CD14-positive monocyte (primary cell): ENCODE results near the gene TBC1D19. TPM values are rescaled to one million over a fixed set of nuclear protein-coding genes. Genes with fewer than 3 reads are reported as not detected.

ENCODE experiments used
- DNase-seq, 3 donors: peaks; one replicate each; pipeline ENCODE4 v3.0.0-alpha.2; 2011 to 2022
- H2AFZ ChIP-seq: 2 replicates; pipeline ENCODE4 v1.6.0; 2012; ENCODE audit warnings: mild to moderate bottlenecking, low read depth, low read length, inconsistent platforms; ENCODE audit not compliant: insufficient read depth, poor library complexity, severe bottlenecking
- H3K27ac ChIP-seq, 2 donors: 1 replicate in 1 of 2; 2 replicates in 1 of 2; pipeline ENCODE4 v1.5.1; 2012 to 2013; ENCODE audit warnings: low read length in 2 of 2, control low read depth in 1 of 2, inconsistent platforms in 1 of 2, low read depth in 1 of 2, mild to moderate bottlenecking in 1 of 2
- H3K27me3 ChIP-seq, 2 donors: one replicate each; pipeline versions ENCODE4 v1.6.0 to v1.6.1; 2011 to 2013; ENCODE audit warnings: low read length in 2 of 2; ENCODE audit not compliant: control insufficient read depth in 2 of 2, insufficient read depth in 2 of 2
- H3K36me3 ChIP-seq, 2 donors: replicated peaks in 1 of 2; 1 replicate in 1 of 2; 2 replicates in 1 of 2; pipeline versions ENCODE4 v1.5.1 to v1.6.1; 2012 to 2013; ENCODE audit warnings: low read length in 2 of 2, control low read depth in 1 of 2, inconsistent platforms in 1 of 2, mild to moderate bottlenecking in 1 of 2; ENCODE audit not compliant: insufficient read depth in 2 of 2, control insufficient read depth in 1 of 2
- H3K4me1 ChIP-seq, 2 donors: 1 replicate in 1 of 2; 2 replicates in 1 of 2; pipeline versions ENCODE4 v1.5.1 to v1.6.1; 2012 to 2013; ENCODE audit warnings: low read length in 2 of 2, control low read depth in 1 of 2, inconsistent platforms in 1 of 2, mild to moderate bottlenecking in 1 of 2, moderate library complexity in 1 of 2; ENCODE audit not compliant: insufficient read depth in 2 of 2, control insufficient read depth in 1 of 2
- H3K4me2 ChIP-seq: replicated peaks from 2 replicates; pipeline ENCODE3; 2012; ENCODE audit warnings: low read length, moderate library complexity, mild to moderate bottlenecking; ENCODE audit not compliant: poor library complexity, severe bottlenecking; ENCODE audit errors: extremely low read depth
- H3K4me3 ChIP-seq, 3 experiments: fragments of 200-600 bp in 1 of 3; sonication (generic) in 1 of 3; replicated peaks in 1 of 3; 1 replicate in 2 of 3; 2 replicates in 1 of 3; pipeline ENCODE4 v1.5.1; 2011 to 2013; ENCODE audit warnings: low read length in 3 of 3, mild to moderate bottlenecking in 3 of 3, control low read depth in 2 of 3, low read depth in 2 of 3, inconsistent platforms in 1 of 3, moderate library complexity in 1 of 3
- H3K79me2 ChIP-seq: 2 replicates; pipeline ENCODE4 v1.6.0; 2012; ENCODE audit warnings: mild to moderate bottlenecking, control low read depth, inconsistent platforms, low read length, moderate library complexity; ENCODE audit not compliant: insufficient read depth
- H3K9ac ChIP-seq: 2 replicates; pipeline ENCODE4 v1.6.0; 2017; ENCODE audit warnings: low read length, mild to moderate bottlenecking; ENCODE audit not compliant: insufficient read depth, poor library complexity, severe bottlenecking
- H3K9me3 ChIP-seq, 2 donors: replicated peaks in 1 of 2; 1 replicate in 1 of 2; 2 replicates in 1 of 2; pipeline versions ENCODE4 v1.5.1 to v1.6.1; 2012 to 2013; ENCODE audit warnings: low read length in 2 of 2, control low read depth in 1 of 2; ENCODE audit not compliant: control insufficient read depth in 1 of 2, insufficient read depth in 1 of 2
- H4K20me1 ChIP-seq: 2 replicates; pipeline ENCODE4 v1.6.0; 2012; ENCODE audit warnings: mild to moderate bottlenecking, low read length, control low read depth, moderate library complexity; ENCODE audit not compliant: insufficient read depth
- H3K27ac Mint-ChIP-seq, 7 donors: one replicate each; pipeline ENCODE4 v1.8.0; 2020; ENCODE audit warnings: mild to moderate bottlenecking in 7 of 7, mixed read lengths in 7 of 7, moderate library complexity in 6 of 7, inconsistent platforms in 2 of 7
- H3K27me3 Mint-ChIP-seq, 3 donors: one replicate each; pipeline ENCODE4 v1.8.0; 2021 to 2022; ENCODE audit warnings: low read depth in 3 of 3, mild to moderate bottlenecking in 3 of 3, mixed read lengths in 3 of 3, moderate library complexity in 3 of 3, inconsistent platforms in 1 of 3
- H3K36me3 Mint-ChIP-seq, 2 donors: one replicate each; pipeline ENCODE4 v1.8.0; 2020; ENCODE audit warnings: mixed read lengths in 2 of 2, inconsistent platforms in 1 of 2, mild to moderate bottlenecking in 1 of 2
- H3K4me1 Mint-ChIP-seq: one replicate; pipeline ENCODE4 v1.8.0; 2020; ENCODE audit warnings: mild to moderate bottlenecking, mixed read lengths
- H3K4me3 Mint-ChIP-seq, 2 donors: one replicate each; pipeline ENCODE4 v1.8.0; 2020; ENCODE audit warnings: mild to moderate bottlenecking in 2 of 2, mixed read lengths in 2 of 2, moderate library complexity in 1 of 2
- H3K9me3 Mint-ChIP-seq, 7 donors: one replicate each; pipeline ENCODE4 v1.8.0; 2020 to 2022; ENCODE audit warnings: mixed read lengths in 7 of 7, mild to moderate bottlenecking in 6 of 7, moderate library complexity in 6 of 7, inconsistent platforms in 2 of 7
- WGBS: methylation state at CpG from one replicate; pipeline ENCODE4 v1.1.5; 2013; ENCODE audit warnings: missing lambda C conversion rate; ENCODE audit not compliant: insufficient coverage; 5-methylcytosine and 5-hydroxymethylcytosine counted together
- intact Hi-C, 2 donors: fragments of 100-400 bp; cut with micrococcal nuclease; formaldehyde crosslinking; loops; one replicate each; pipeline versions ENCODE4 v1.15.0 to v1.15.1; 2023
- polyA plus RNA-seq, 3 donors: library from polyadenylated mRNA; depleted of rRNA in 1 of 3; unstranded in 2 of 3; stranded (reverse) in 1 of 3; fragments of 300-500 nt in 2 of 3; fragments of >200 nt in 1 of 3; fragmentation: Illumina TruSeq in 2 of 3; gene quantifications; 1 replicate in 2 of 3; 2 replicates in 1 of 3; pipeline ENCODE4 v1.2.3, GENCODE V29; 2012 to 2021
- TF ChIP-seq, protein P1 (sequence below): fragments of 200-600 bp; IDR thresholded peaks from one replicate; pipeline ENCODE4 v1.8.0; 2022; ENCODE audit warnings: antibody characterized with exemption, mild to moderate bottlenecking

Gene TBC1D19
- polyA plus RNA-seq, 3 donors: 0.19 to 0.84 (median 0.33) TPM

DNA sequence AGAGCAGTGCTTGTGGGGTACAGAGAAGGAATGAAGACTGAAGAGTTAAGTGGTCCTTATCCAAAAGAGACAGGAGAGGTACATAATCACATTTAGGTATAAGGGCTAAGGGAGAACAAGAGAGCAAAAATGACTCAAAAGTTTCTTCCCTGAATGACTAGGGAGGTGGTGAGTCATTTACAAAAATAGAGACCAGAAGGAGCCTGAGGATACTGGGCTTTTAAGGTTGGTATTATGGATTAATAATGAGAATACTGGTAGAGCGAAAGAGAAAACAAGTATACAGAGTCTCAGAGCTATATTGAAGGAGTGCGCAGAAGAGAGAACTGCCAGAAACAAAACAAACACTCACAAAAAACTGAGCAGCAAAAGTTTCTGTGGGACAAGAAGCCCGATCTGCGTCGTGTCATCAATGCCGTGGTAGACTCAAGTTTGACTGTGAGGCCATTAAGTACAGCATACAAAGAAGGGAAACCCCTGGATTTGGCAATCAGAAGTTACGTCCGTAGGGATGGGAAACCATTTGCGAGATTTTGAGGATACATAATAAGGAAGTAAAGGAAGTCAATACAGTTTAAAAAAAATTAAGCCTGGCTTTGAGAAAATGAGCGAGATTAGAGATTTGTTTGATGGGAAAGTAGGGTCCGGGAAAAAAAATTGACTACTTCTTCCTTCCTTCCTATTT, 147.6 kb downstream of the TBC1D19 start:
- Histone ChIP-seq H2AFZ (no peak overlapping the region), H3K4me3 (no peak overlapping the region), H3K27me3 (no peaks in the 10 kb centered on the region), H3K9me3 (no peaks in the 10 kb centered on the region), H3K4me2 (no peak overlapping the region), H3K27ac (no peak overlapping the region), H4K20me1 (no peaks in the 10 kb centered on the region), H3K36me3 (no peaks in the 10 kb centered on the region), H3K9ac (no peak overlapping the region), H3K79me2 (no peaks in the 10 kb centered on the region), H3K4me1 (no peaks in the 10 kb centered on the region)
- H3K4me1 Mint-ChIP-seq: peaks cover 6% of the 10 kb centered on the region
- no peaks in the 10 kb centered on the region for H3K36me3 Mint-ChIP-seq
- peaks cover 0 to 3% (median 0%) of the 10 kb centered on the region in 3 donors for H3K27me3 Mint-ChIP-seq
- peak in 1 of 3 donors; percentile 34 for DNase-seq
- H3K4me3 Mint-ChIP-seq: no peak overlapping the region
- peaks cover 0 to 2% (median 0%) of the 10 kb centered on the region in 7 donors for H3K9me3 Mint-ChIP-seq
- no peak overlapping the region for H3K27ac Mint-ChIP-seq
- intact Hi-C loops: no loop called here
- TF ChIP-seq, protein P1, sequence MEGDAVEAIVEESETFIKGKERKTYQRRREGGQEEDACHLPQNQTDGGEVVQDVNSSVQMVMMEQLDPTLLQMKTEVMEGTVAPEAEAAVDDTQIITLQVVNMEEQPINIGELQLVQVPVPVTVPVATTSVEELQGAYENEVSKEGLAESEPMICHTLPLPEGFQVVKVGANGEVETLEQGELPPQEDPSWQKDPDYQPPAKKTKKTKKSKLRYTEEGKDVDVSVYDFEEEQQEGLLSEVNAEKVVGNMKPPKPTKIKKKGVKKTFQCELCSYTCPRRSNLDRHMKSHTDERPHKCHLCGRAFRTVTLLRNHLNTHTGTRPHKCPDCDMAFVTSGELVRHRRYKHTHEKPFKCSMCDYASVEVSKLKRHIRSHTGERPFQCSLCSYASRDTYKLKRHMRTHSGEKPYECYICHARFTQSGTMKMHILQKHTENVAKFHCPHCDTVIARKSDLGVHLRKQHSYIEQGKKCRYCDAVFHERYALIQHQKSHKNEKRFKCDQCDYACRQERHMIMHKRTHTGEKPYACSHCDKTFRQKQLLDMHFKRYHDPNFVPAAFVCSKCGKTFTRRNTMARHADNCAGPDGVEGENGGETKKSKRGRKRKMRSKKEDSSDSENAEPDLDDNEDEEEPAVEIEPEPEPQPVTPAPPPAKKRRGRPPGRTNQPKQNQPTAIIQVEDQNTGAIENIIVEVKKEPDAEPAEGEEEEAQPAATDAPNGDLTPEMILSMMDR: no peak
- WGBS: 68% methylated on average over 7 of the region's 11 CpGs

DNA sequence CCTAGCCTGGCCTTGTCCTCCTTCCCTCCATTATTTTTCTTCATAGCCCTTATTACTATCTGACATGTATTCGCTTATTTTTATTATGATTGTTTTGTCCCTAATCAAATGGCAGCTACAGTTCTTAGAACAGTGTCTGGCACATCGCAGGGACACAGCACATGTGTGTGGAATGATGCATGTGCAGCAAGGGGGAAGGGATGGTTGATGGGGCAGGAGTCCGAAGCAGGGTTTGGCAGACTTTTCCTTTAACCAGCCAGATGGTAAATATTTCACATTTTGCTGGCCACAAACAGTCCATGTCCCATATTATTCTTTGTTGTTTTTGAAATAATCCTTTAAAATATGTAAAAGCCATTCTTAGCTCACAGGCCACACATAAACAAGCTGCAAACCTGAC, 148.5 kb downstream of the TBC1D19 start:
- Histone ChIP-seq H3K79me2 (no peaks in the 10 kb centered on the region), H3K36me3 (no peaks in the 10 kb centered on the region), H3K4me3 (no peak overlapping the region), H3K4me2 (no peak overlapping the region), H3K9me3 (no peaks in the 10 kb centered on the region), H3K4me1 (no peaks in the 10 kb centered on the region), H2AFZ (no peak overlapping the region), H4K20me1 (no peaks in the 10 kb centered on the region), H3K9ac (no peak overlapping the region), H3K27me3 (no peaks in the 10 kb centered on the region), H3K27ac (no peak overlapping the region)
- Mint-ChIP-seq H3K27me3 (peaks cover 0 to 3% (median 0%) of the 10 kb centered on the region in 3 donors), H3K4me3 (no peak overlapping the region), H3K36me3 (no peaks in the 10 kb centered on the region), H3K9me3 (peaks cover 0 to 2% (median 0%) of the 10 kb centered on the region in 7 donors), H3K27ac (no peak overlapping the region), H3K4me1 (peaks cover 6% of the 10 kb centered on the region)
- intact Hi-C loops: no loop called here
- DNase-seq: no peak
- 100% methylated on average over 1 of the region's 3 CpGs for WGBS
- TF ChIP-seq, protein P1: no peak
